Stimulated activated CD8-positive, alpha-beta memory T cell treated with anti-CD3 and anti-CD28 coated beads, Interleukin-15, amount 100 ng/mL, for 48 hours (primary cell): ENCODE results near the gene CDT1.

Experiments used
- DNase-seq, 2 donors: peaks; one replicate each; pipeline ENCODE4 v3.0.0-alpha.2; 2020; ENCODE audit warnings: low read depth in 2 of 2

The CDT1 gene

DNA sequence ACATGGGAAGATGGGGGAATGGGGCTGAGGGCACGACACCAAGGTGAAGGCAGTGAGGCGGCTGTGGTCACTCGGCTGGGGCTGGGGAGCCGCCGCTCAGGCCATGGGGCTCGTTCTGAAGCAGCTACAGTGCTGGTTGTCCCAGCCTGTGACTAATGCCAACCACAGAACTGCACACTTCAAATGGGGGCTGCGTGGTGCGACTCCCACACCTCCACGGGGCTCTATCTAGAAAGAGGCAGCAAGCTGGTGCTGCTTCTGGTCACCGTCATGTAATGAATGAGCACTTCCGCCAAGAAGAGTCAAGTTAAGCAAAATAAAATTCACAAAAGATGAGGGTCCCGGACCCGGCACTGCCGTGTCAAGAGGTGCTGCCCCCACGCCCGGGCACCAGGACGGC, 33.2 kb downstream of the CDT1 start:
- DNase-seq = no peak

- no peak for DNase-seq
These were observed 34.2 kb downstream of the CDT1 start for GRCh38 chr16:88837806-88838205.

DNA sequence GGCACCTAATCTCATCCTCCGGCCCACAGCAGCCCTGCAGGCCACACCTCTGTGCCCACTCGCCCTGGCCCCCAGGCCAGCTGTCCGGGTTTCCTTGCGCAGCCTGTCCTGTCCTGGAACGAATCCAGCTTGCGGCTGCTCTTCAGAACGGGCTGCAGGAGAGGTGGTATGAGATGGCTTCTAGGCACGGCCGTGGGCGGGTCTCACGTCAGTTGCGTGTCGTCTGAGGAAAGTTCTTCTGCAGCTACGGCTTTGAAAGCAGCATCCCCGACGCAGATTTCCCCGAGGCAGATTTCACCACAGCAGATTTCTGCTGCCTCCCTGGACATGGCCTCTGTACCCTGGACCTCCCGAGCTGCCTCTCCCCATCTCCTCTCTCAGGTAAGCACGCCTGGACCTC, 35.0 kb downstream of the CDT1 start:
- DNase-seq = no peak

- no peak for DNase-seq
These were observed 35.5 kb downstream of the CDT1 start for GRCh38 chr16:88839026-88839529.

DNA sequence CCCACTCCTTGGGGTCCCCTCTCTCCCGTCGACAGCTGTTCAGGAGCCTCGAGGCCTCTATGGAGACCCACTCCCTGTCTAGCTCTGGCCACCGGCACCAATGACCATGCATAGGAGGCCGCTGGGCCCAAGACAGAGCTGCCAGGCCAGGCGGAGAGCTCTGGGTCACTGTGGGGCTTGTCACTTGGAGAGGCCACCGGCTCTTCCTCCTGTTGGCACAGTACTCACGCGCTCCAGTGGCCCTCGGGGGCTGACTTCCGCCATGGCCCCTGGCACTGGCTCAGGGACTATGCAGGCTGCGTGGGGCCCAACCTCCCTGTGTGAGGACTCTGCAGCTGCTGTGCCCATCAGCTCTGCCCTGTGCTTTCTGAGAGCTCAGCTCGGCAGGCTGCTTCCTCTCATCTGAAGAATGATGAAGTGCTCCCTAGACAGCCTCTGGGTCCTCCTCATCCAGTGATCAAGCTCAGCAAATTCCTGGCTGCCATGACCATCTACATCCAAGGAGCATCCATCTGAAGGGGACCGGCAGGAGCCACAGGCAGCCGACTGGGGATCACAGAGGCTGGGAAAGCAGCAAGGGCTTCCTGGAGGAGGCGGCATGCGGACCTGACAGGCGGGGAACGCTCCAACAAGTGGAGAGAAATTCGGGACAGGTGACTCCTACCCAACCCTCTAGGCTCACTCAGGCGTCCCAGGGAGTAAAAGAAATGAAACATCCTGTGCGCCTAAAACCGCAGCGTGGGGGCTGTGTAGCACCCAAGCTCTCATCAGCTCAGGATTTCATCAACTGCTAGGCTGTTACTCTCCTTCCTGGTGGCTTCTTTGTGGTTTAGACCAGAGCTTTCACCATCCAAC, 36.4 kb downstream of the CDT1 start:
- no peak for DNase-seq

DNA sequence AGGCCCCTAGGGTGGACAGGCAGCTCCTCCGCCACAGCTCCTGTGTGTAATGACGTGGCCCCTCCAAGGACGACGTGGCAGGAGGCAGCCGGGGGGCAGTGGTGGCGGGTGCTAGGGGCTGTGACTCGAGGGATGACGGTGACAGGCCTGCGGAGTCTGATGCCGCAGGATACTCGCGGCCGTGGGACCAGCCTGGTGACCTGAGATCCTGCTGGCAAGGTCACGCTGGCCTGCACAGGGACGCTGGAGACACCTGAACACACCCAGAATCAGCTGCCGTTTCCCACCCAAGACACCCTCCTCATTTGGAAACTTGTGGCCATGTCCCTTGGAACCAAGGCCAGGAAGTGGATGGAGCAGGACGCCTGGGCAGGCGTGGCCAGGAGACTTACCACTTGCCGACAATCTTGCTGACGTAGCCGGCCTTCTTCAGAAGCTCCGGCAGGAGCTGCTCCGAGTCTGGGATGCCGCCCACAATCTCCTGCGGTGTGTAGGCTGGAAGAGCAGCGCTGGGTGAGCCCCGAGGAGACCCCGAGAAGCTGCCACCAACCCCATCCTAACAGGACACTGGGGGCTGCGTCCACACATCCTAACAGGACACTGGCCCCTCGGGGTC, 37.1 kb downstream of the CDT1 start:
- no peak for DNase-seq

DNA sequence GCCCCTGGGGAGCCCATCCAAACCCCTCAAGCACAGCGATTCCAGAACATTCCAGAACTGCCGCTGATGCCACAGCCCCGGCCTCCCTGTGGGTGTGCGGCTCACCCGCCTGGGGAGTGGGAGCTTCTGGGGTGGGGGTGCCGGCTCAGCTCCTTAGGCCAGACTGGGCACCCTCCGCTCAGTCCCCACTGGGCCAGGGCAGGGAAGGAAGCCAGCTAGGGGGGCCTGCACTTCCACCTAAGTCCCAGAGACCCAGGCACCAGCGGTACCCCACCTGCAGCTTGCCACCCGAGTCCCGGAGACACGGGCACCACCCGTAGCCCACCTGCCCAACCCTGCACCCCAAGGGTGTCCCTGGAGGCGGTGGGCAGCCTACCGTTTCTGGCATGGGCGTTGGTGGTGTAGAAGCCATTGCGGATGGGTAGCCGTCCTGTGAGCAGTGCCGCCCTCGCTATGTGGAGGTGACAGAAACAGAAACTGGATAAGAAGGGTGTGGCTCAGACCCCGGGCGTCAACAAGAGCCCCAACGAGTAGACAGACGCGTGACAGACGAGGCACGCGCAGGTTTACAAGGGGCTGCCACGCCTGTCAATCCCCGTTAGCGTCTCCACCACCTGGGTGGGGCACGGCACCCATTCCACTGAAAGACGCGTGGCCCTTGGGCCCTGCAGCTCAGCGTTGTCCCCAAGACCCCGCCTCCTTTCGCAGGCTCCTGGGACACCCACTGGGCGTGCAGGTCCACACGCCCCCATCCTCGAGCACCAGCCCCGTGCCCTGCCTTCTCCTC, 38.1 kb downstream of the CDT1 start:
- DNase-seq = no peak

DNA sequence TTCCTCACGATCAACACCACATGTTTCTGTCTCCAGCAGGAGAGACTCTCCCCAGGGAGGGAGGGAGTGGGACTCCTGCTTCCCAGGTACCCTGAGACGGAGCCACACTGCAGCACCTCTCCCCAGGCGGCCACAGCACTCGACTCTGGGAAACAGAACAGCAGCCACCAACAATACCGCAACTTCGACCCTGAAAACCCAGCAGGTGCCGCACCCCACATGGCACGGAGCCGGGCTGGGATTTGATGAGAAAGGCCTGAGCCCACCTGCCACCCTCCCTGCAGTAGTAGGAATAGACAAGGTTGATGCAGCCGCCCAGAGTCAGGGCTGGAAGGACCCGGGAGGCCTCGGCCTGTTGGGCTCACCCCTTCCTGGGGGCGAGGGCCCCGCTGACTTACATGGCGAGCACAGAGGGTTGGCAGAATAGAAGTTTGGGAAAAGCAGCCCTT, 38.7 kb downstream of the CDT1 start:
- DNase-seq = no peak

DNA sequence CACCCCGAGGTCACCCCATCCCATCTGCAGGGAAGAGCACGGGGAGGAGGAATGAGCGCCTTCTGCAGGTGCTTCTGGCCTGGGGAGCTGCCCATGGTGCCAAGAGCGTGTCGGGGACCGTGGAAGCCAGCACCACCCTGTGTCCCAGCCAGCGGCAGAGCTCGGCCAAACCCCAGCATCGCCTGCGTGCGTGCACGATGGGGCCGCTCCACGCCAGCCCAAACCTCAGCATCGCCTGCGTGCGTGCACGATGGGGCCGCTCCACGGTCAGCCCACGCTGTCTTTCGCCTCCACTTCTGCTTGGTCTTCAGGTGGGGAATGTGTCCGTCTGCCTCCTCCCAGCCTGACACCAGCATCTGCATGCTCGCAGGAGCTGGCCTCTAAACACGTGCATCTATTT, 39.2 kb downstream of the CDT1 start:
- DNase-seq = no peak

DNA sequence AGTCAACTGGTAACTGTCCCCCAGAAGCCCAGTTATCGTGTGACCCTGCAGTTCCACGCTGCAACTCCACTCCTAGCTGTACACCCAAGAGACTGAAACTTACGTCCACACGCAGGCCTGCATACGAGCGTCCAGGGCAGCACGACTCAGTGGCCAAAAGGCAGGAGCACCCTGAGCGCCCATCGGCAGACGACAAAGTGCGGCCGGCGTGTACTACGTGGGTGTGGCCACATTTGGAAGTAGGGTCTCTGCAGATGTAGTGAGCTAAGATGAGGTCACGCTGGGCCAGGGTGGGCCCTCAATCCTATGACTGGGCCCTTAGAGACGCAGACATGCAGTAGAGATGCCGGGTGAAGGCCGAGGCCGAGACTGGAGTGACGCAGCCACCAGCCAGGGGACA, 39.7 kb downstream of the CDT1 start:
- DNase-seq = no peak

- no peak for DNase-seq
These were observed 40.9 kb downstream of the CDT1 start for GRCh38 chr16:88844419-88845036.

- DNase-seq = no peak
These were observed 42.5 kb downstream of the CDT1 start for GRCh38 chr16:88846088-88846487.

DNA sequence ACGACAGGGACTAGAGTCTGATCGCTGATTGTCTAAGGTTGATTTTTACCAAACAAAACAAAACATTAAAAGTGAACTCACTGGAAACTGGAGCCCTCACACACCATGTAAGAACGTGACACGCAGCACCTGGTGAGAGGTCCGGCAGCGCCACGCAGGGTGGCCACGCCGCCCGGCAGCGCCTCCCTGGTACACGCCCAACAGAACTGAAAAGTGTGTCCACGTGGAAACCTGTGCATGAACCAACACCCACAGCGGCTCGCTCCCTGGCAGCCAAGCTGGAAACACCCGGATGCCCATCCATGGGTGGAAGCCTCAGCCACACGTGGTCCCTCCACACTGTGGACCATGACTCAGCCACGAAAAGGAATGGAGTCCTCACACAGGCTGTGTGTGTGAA, 44.1 kb downstream of the CDT1 start:
- DNase-seq = no peak

DNA sequence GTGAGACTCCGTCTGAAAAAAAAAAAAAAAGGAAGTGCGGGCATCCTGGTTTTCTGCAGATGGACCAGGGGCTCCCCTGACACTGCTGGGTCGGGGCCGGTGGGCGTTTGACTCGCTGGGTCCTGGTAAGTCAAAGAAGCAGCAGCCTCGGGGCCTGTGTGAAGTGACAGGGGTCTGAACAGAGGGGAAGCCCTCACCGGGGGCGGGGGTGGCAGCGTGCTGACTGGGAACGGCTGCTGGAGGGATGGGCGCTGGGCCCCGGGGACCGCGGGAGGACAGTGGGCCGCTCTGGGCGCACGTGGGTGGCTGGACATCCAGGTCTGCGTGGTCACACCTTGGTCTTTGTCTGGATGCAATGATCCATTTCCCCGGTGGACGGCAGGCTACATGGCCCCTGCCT, 45.0 kb downstream of the CDT1 start:
- no peak for DNase-seq

DNA sequence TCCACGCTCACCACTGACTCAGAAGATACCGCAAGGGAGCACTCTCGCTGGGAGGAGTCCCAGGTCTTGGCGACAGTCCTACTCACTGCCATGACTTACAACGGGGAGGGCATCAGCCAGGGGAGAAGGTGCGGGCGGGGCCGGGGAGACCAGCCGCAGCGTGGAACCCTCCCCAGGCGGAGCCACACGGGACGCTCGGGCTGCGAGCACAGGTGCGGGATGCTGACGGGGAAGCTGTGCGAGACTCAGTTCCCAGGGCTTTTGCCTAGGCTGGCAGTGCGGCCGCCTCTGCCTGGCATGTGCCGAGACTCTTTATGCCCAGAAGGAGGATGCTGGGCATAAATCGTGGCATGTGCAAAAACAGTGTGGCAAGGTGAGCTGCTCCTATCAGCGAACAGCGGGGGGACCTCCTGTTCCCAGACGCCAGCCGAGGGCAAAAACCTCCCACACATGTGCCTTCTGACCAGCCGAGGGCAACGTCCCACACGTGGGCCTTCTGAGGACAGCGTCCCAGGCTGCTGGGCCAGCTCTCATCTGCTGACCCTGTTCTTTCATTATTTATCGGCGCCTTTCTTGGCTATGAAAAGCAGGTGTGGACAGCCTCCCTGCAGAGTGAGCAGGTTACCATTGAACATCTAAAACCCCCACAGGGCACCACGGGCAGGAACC, 47.1 kb downstream of the CDT1 start:
- no peak for DNase-seq

- no peak for DNase-seq
These were observed 48.0 kb downstream of the CDT1 start for GRCh38 chr16:88851616-88852015.

GRCh38 chr16:88853325-88853941, 49.8 kb downstream of the CDT1 start:
- DNase-seq = no peak

- DNase-seq = peak; percentile 16 to 17
These were observed 50.9 kb downstream of the CDT1 start for GRCh38 chr16:88854306-88855111.

DNA sequence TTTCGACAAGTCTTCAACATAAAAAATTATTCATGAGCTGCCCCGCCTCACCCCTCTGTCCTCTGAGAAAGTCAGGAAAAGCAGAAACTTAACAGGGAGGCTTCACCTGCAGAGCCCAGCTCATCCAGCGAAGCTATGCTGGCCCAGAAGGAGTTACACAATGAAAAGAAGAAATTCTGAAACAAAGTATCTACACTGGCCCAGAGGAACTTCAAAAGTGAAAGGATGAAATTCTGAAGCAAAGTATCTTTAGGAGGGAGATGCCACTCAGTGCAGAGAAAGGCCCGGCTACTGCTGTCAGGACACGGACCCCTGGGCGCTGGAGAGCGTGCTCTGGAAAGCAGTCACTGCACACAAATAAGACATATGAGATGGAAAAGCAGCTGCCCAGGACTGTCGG, 51.6 kb downstream of the CDT1 start:
- DNase-seq = no peak

DNA sequence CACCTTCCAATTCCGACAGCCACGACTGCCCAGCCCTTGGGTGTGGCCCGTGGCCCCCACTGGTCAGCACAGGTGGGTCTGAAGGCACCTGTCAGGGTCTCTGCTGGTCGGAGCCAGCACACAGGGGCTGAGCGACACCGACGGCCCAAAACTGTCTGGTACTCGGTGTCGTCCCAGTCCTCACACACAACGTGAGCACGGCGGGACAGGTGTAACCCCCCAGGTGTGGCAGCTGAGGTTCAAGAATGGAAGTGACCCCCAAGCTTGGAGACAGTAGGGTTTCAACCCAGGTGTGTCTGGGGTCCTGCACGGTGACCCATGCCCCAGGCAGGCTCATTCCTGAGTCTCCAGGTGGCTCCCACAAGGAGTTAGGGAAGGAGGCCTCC, 52.1 kb downstream of the CDT1 start:
- no peak for DNase-seq
